Endothelial cell of umbilical vein (primary cell): ENCODE measurements around the gene PIM2.

Experiments
- CTCF ChIP-seq, 2 donors: IDR thresholded peaks; 1 replicate in 1 of 2; 2 replicates in 1 of 2; pipeline ENCODE4 v1.5.1; 2011; ENCODE audit warnings: low read length in 2 of 2, mild to moderate bottlenecking in 2 of 2, moderate library complexity in 2 of 2, control low read depth in 1 of 2, inconsistent platforms in 1 of 2, low read depth in 1 of 2; ENCODE audit not compliant: insufficient read depth in 1 of 2; ENCODE audit errors: extremely low read depth in 1 of 2
- JUN ChIP-seq: IDR thresholded peaks from 2 replicates; pipeline ENCODE4 v1.6.1; 2011; ENCODE audit warnings: borderline replicate concordance, low read depth; ENCODE audit not compliant: insufficient read length, insufficient read depth
- POLR2A ChIP-seq: IDR thresholded peaks from 2 replicates; pipeline ENCODE4 v1.6.1; 2012; ENCODE audit warnings: low read depth, mild to moderate bottlenecking, control low read depth, low read length
- POLR2AphosphoS5 ChIP-seq: IDR thresholded peaks from 2 replicates; pipeline ENCODE4 v1.6.1; 2012; ENCODE audit warnings: low read depth, mild to moderate bottlenecking, control low read depth, low read length, moderate library complexity; ENCODE audit not compliant: insufficient read depth
- TF ChIP-seq, protein P1 (sequence below): IDR thresholded peaks from 2 replicates; pipeline ENCODE4 v1.6.1; 2011; ENCODE audit not compliant: insufficient read depth, insufficient read length

- TF ChIP-seq CTCF (IDR thresholded peaks at IDR 0.05; ENCODE audit: extremely low read depth in 1 of 2, insufficient read depth in 1 of 2, low read depth in 1 of 2, low read length in 2 of 2): no peak
- TF ChIP-seq, protein P1, sequence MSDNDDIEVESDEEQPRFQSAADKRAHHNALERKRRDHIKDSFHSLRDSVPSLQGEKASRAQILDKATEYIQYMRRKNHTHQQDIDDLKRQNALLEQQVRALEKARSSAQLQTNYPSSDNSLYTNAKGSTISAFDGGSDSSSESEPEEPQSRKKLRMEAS: no peak
- no peak for TF ChIP-seq POLR2A
- no peak for TF ChIP-seq JUN
- TF ChIP-seq POLR2AphosphoS5: no peak
Measured at GRCh38 chrX:48894891-48895290, 23.9 kb downstream of the PIM2 start.
